HepG2 (cell line): ENCODE measurements around the gene SLC22A7. TPM values are rescaled to one million over a fixed set of nuclear protein-coding genes. Genes with fewer than 3 reads are reported as not detected.

Experiments used
- CEBPB ChIP-seq: IDR thresholded peaks from 2 replicates; pipeline ENCODE4 v1.6.1; 2011; ENCODE audit warnings: low read depth, low read length, improper control_type of control experiment, borderline replicate concordance
- JUNB ChIP-seq: sonication (generic); formaldehyde crosslinking; IDR thresholded peaks from 2 replicates; pipeline ENCODE4 v1.8.0; 2022; ENCODE audit warnings: missing genetic modification reagents, mild to moderate bottlenecking, borderline replicate concordance
- MXD4 ChIP-seq: IDR thresholded peaks from 2 replicates; pipeline ENCODE4 v1.6.1; 2016; ENCODE audit warnings: mild to moderate bottlenecking, missing biosample characterization, missing genetic modification reagents
- NR2C2 ChIP-seq: sonication (generic); formaldehyde crosslinking; IDR thresholded peaks from 2 replicates; pipeline ENCODE4 v1.4.0; 2020; ENCODE audit warnings: missing genetic modification reagents, mild to moderate bottlenecking, moderate library complexity, borderline replicate concordance
- ZNF253 ChIP-seq: sonication (generic); formaldehyde crosslinking; IDR thresholded peaks from 2 replicates; pipeline ENCODE4 v1.8.0; 2022; ENCODE audit warnings: mild to moderate bottlenecking, missing genetic modification reagents, borderline replicate concordance
- ZNF326 ChIP-seq: sonication (generic); formaldehyde crosslinking; IDR thresholded peaks from 2 replicates; pipeline ENCODE4 v1.4.0; 2020; ENCODE audit warnings: missing genetic modification reagents, borderline replicate concordance
- ZNF547 ChIP-seq: sonication (generic); formaldehyde crosslinking; IDR thresholded peaks from 2 replicates; pipeline ENCODE4 v1.5.1; 2020; ENCODE audit warnings: mild to moderate bottlenecking, missing genetic modification reagents
- ZNF569 ChIP-seq: sonication (generic); formaldehyde crosslinking; IDR thresholded peaks from 2 replicates; pipeline ENCODE4 v1.5.0; 2020; ENCODE audit warnings: mild to moderate bottlenecking, missing genetic modification reagents, moderate library complexity, borderline replicate concordance
- polyA plus RNA-seq, 8 experiments: library from polyadenylated mRNA; depleted of rRNA in 3 of 8; stranded (reverse) in 7 of 8; unstranded in 1 of 8; fragments of >200 nt; fragmentation: Illumina TruSeq in 4 of 8; extraction: Trizol in 4 of 8; gene quantifications; 2 replicates each; pipeline versions ENCODE4 v1.2.1 to v1.2.3, GENCODE V29; 2011 to 2016; ENCODE audit warnings: low read depth in 4 of 8, missing spikeins in 1 of 8, mixed read lengths in 1 of 8; ENCODE audit not compliant: insufficient read depth in 1 of 8
- total RNA-seq, 5 experiments: library from RNA; depleted of rRNA; stranded (reverse); fragments of >200 nt; fragmentation: Illumina TruSeq; extraction: Trizol; gene quantifications; 2 replicates each; pipeline ENCODE4 v1.2.3, GENCODE V29; 2016; ENCODE audit warnings: low read depth in 1 of 5
- TF ChIP-seq, protein P1 (sequence below): sonication (generic); formaldehyde crosslinking; IDR thresholded peaks from 2 replicates; pipeline ENCODE4 v1.4.0; 2020; ENCODE audit warnings: missing genetic modification reagents, borderline replicate concordance
- TF ChIP-seq, protein P2 (sequence below): IDR thresholded peaks from 2 replicates; pipeline ENCODE4 v1.6.1; 2016; ENCODE audit warnings: mild to moderate bottlenecking, missing biosample characterization, missing genetic modification reagents
- TF ChIP-seq, protein P3 (sequence below): sonication (generic); formaldehyde crosslinking; IDR thresholded peaks from 2 replicates; pipeline ENCODE4 v1.8.0; 2022; ENCODE audit warnings: missing genetic modification reagents, mild to moderate bottlenecking, moderate library complexity, borderline replicate concordance
- TF ChIP-seq, protein P4 (sequence below): sonication (generic); formaldehyde crosslinking; IDR thresholded peaks from 2 replicates; pipeline ENCODE4; 2020; ENCODE audit warnings: missing genetic modification reagents, mild to moderate bottlenecking, borderline replicate concordance
- TF ChIP-seq, protein P5 (sequence below): sonication (generic); formaldehyde crosslinking; IDR thresholded peaks from 2 replicates; pipeline ENCODE4 v1.8.1; 2023; ENCODE audit warnings: mild to moderate bottlenecking, missing genetic modification reagents, borderline replicate concordance
- TF ChIP-seq, protein P6 (sequence below): sonication (generic); formaldehyde crosslinking; conservative IDR thresholded peaks from 2 replicates; pipeline ENCODE4 v1.4.0; 2020; ENCODE audit warnings: mild to moderate bottlenecking, missing genetic modification reagents, moderate library complexity

Gene SLC22A7
- total and polyA plus RNA-seq, 2 of the 13 experiments (the other 11 are each of a cell fraction or from before 2014, with no cell fraction given): 5.3 to 22.6 TPM

DNA sequence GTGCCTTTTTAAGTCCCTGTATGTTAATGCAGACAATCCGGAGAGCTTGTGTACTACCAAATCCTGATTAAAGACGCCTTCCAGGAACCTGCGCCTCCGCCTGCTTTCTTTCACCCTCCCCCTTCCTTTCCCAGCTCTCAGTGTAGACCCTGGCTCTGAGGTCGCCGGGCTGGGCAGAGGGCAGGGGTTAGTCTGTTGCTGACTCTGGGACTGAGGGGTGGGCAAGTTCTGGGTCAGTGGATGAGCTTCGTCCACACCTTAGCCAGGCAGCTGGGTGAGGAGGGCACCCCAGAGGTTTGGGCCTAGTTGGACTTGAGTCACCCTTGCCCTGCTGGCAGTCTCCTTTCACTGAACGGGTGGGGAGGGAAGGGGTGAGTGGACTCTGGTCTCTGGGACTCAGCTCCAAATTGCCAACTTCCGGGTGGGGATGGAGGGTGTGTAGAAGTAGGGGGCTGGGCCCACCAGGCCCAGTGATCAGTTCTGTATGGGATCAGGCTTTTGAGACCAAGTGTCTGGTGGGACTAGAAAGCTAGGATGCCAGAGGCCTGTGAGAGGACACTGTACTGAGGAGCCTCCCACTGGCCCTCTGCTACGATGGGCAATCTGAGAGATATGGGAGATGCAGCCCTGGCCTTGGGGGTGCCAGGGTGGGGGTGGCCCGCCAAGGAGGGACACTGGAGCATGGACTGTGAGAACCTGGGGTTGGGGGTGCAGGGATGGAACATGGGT, 21.3 kb upstream of the SLC22A7 start (continued):
- TF ChIP-seq, protein P1, sequence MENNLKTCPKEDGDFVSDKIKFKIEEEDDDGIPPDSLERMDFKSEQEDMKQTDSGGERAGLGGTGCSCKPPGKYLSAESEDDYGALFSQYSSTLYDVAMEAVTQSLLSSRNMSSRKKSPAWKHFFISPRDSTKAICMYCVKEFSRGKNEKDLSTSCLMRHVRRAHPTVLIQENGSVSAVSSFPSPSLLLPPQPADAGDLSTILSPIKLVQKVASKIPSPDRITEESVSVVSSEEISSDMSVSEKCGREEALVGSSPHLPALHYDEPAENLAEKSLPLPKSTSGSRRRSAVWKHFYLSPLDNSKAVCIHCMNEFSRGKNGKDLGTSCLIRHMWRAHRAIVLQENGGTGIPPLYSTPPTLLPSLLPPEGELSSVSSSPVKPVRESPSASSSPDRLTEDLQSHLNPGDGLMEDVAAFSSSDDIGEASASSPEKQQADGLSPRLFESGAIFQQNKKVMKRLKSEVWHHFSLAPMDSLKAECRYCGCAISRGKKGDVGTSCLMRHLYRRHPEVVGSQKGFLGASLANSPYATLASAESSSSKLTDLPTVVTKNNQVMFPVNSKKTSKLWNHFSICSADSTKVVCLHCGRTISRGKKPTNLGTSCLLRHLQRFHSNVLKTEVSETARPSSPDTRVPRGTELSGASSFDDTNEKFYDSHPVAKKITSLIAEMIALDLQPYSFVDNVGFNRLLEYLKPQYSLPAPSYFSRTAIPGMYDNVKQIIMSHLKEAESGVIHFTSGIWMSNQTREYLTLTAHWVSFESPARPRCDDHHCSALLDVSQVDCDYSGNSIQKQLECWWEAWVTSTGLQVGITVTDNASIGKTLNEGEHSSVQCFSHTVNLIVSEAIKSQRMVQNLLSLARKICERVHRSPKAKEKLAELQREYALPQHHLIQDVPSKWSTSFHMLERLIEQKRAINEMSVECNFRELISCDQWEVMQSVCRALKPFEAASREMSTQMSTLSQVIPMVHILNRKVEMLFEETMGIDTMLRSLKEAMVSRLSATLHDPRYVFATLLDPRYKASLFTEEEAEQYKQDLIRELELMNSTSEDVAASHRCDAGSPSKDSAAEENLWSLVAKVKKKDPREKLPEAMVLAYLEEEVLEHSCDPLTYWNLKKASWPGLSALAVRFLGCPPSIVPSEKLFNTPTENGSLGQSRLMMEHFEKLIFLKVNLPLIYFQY: peak; percentile 95
- TF ChIP-seq, protein P2, sequence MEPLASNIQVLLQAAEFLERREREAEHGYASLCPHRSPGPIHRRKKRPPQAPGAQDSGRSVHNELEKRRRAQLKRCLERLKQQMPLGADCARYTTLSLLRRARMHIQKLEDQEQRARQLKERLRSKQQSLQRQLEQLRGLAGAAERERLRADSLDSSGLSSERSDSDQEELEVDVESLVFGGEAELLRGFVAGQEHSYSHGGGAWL (CRISPR knock-in tag): no peak
- TF ChIP-seq CEBPB (no peak), JUNB (no peak), ZNF547 (CRISPR knock-in tag) (peak; percentile 40; the same call in 1 of the 2 replicates), ZNF569 (CRISPR knock-in tag) (no peak), MXD4 (CRISPR knock-in tag) (no peak), ZNF253 (no peak), ZNF326 (CRISPR knock-in tag) (no peak), NR2C2 (CRISPR knock-in tag) (peak; percentile 72)
- TF ChIP-seq, protein P3, sequence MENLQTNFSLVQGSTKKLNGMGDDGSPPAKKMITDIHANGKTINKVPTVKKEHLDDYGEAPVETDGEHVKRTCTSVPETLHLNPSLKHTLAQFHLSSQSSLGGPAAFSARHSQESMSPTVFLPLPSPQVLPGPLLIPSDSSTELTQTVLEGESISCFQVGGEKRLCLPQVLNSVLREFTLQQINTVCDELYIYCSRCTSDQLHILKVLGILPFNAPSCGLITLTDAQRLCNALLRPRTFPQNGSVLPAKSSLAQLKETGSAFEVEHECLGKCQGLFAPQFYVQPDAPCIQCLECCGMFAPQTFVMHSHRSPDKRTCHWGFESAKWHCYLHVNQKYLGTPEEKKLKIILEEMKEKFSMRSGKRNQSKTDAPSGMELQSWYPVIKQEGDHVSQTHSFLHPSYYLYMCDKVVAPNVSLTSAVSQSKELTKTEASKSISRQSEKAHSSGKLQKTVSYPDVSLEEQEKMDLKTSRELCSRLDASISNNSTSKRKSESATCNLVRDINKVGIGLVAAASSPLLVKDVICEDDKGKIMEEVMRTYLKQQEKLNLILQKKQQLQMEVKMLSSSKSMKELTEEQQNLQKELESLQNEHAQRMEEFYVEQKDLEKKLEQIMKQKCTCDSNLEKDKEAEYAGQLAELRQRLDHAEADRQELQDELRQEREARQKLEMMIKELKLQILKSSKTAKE: peak; percentile 77
- TF ChIP-seq, protein P4, sequence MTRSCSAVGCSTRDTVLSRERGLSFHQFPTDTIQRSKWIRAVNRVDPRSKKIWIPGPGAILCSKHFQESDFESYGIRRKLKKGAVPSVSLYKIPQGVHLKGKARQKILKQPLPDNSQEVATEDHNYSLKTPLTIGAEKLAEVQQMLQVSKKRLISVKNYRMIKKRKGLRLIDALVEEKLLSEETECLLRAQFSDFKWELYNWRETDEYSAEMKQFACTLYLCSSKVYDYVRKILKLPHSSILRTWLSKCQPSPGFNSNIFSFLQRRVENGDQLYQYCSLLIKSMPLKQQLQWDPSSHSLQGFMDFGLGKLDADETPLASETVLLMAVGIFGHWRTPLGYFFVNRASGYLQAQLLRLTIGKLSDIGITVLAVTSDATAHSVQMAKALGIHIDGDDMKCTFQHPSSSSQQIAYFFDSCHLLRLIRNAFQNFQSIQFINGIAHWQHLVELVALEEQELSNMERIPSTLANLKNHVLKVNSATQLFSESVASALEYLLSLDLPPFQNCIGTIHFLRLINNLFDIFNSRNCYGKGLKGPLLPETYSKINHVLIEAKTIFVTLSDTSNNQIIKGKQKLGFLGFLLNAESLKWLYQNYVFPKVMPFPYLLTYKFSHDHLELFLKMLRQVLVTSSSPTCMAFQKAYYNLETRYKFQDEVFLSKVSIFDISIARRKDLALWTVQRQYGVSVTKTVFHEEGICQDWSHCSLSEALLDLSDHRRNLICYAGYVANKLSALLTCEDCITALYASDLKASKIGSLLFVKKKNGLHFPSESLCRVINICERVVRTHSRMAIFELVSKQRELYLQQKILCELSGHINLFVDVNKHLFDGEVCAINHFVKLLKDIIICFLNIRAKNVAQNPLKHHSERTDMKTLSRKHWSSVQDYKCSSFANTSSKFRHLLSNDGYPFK: no peak
- TF ChIP-seq, protein P5, sequence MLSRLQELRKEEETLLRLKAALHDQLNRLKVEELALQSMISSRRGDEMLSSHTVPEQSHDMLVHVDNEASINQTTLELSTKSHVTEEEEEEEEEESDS (CRISPR knock-in tag): 0 out of 2 replicates have a peak, but pooled peaks have one; percentile 22
- TF ChIP-seq, protein P6, sequence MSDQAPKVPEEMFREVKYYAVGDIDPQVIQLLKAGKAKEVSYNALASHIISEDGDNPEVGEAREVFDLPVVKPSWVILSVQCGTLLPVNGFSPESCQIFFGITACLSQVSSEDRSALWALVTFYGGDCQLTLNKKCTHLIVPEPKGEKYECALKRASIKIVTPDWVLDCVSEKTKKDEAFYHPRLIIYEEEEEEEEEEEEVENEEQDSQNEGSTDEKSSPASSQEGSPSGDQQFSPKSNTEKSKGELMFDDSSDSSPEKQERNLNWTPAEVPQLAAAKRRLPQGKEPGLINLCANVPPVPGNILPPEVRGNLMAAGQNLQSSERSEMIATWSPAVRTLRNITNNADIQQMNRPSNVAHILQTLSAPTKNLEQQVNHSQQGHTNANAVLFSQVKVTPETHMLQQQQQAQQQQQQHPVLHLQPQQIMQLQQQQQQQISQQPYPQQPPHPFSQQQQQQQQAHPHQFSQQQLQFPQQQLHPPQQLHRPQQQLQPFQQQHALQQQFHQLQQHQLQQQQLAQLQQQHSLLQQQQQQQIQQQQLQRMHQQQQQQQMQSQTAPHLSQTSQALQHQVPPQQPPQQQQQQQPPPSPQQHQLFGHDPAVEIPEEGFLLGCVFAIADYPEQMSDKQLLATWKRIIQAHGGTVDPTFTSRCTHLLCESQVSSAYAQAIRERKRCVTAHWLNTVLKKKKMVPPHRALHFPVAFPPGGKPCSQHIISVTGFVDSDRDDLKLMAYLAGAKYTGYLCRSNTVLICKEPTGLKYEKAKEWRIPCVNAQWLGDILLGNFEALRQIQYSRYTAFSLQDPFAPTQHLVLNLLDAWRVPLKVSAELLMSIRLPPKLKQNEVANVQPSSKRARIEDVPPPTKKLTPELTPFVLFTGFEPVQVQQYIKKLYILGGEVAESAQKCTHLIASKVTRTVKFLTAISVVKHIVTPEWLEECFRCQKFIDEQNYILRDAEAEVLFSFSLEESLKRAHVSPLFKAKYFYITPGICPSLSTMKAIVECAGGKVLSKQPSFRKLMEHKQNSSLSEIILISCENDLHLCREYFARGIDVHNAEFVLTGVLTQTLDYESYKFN (CRISPR knock-in tag): peak; percentile 91
